ENCODE data around the gene FBXO21.
"Not testable (repeated sequence)": the region's sequence is repeated elsewhere in the genome, so short reads cannot be mapped to it uniquely, and the experiment has no call there.

The FBXO21 gene

DNA sequence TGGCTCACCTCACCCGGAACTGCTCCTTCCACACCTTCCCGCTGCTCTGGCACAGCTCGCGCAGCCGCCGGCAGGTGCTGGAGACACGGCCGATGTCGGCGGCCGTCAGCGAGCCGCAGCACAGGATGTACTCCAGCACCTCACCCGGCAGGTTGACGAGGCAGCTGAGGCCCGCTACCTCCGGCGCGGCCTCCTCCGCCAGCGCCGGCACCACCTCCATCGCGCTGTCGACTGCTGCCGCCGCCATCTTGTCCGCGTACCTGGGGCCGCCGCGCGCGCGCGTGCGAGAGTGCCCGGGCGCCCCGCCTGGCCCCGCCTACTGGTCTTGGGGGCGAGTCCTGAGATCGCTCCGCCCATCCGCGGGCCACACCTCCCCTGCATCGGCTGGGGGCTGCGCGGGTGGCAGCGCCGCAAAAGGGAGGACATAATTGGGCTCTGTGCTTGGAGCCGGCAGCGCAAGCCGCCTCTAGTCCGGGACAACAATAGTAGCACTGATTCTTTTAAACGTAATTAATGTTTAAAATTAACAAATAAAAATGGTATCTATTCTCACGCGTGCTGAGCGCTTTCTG lies at the start of gene FBXO21:
FBXO21 (minus strand) TSS at position 261 of the 572 bp plus-strand sequence; CDS start at position 247, 14 bp downstream.
- DNase-seq: peak; percentile 93

- DNase-seq: peak; percentile 78
Measured at GRCh38 chr12:117236456-117237001, 46.3 kb upstream of the FBXO21 start.

- DNase-seq: no peak
Measured at GRCh38 chr12:117235261-117235660, 45.0 kb upstream of the FBXO21 start.

DNA sequence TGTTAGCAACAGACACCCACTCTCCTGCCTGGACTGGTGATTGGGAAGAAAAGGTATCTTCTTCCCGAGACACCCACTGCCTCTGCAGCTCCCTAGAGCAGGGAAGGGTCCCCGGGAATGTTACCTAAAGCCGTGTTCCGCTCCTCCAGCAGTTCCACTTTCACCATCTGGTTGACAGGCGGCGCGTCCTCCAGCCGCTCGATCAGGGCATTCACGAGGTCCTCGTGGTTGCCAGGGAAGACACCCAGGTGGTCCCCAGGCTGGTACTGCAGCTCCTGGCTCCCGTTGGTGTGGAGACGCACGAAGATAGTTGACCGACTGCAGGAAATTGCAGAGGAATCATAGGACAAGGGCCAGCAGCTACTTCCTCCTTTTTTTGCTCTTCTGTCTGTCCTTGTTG lies 44.2 kb upstream of the FBXO21 start:
- DNase-seq: no peak

DNA sequence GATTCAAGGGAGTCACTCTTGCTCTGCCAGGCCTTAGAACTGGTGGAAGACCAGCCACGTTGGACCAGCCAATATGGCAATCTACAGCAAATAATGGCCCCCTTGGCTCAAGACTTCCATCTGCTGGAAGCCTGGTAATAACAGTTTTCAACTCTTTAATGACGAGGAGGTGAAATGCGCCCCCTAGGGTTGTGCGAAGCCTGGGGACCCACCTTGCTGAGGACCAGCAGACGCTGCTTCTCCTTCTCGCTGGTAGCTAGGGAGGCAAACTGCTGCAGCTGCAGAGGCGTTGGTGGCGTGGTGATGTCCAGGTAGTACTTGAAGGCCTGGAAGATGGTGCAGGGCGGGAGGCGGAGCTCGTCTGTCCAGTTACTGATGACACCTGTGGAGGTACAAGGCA lies 41.5 kb upstream of the FBXO21 start:
- no peak for DNase-seq

DNA sequence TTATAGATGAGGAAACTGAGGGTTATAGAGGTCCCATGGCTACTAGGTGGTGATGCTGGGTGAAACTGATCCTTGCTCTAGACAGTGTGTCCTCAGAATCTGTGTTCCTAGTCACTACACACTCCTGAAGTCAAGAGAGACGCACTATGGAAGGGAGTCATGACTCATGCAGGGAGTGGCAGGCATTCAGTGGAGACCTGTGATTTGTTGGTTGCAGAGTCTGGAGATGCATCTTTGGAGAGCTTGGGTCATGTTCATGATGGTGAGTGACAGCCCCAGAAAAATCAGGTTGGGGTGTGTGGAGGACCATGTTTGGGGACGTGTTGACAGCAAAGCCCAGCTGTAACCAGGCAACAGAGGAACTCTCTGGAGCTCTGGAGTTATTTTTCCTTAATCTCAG lies 38.0 kb upstream of the FBXO21 start:
- DNase-seq: no peak

DNA sequence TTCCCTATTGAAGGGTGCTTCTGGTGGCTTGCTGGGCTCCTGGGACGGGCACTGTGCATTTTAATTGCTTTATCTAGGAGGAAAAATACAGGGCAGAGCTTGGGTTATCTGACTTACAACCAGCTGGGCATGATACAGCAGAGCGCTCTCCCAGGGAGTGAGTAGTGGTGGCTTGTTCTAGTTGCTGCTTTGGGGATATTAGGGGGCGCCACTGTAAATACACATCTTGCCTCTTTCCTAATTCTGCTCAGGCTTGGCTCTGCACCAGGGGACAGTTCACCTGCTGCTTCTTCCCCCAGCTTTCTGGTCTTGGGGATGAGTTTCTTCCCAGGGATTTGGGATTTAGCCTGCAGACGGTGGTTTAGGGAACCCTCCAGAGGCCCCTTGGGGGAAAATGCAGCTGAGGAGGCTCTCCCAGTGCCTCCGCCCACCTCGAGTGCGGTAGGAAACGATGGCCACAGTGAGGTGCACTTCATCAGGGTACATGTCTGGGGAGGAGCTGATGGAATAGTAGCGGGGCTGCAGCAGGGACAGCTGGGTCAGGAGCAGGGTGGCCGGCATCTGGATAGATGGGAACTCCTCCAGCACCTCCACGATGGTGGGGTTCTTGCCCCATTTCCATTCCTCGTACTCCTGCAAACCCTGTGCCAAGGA lies 36.9 kb upstream of the FBXO21 start:
- no peak for DNase-seq

DNA sequence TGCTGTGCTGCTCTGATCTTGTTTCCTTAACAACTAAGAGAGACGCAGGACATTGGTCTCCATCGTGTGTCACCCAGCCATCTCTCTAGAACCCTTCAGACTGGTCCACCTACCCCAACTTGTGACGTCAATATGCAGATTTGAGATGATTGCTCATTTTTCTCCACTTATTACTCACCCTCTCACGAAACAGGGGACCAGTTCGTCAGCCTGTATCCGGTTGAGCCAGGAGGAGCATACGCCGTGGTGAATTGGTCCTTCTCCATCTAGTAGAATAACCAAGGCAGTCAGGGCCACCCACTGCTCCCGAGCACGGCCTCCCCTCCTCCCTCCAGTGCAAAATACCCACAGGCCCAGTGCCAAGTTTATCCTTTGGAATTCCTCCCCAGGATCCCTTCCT lies 36.2 kb upstream of the FBXO21 start:
- DNase-seq: no peak

GRCh38 chr12:117225179-117225578 lies 34.9 kb upstream of the FBXO21 start:
- DNase-seq: no peak

DNA sequence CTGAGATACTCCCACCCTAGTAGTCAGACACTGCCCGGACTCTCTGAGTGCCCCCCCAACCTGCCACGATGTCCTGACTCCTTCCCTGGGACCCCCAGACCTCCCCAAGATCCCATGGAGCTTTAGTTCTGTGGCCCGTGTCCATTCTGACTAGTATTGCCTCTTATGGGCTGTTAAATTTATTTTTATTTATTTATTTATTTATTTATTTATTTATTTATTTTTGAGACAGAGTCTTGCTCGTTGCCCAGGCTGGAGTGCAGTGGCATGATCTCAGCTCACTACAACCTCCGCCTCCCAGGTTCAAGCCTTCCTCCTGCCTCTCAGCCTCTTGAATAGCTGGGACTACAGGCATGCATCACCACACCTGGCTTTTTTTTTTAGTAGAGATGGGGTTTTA lies 30.7 kb upstream of the FBXO21 start:
- DNase-seq: not testable (repeated sequence)

DNA sequence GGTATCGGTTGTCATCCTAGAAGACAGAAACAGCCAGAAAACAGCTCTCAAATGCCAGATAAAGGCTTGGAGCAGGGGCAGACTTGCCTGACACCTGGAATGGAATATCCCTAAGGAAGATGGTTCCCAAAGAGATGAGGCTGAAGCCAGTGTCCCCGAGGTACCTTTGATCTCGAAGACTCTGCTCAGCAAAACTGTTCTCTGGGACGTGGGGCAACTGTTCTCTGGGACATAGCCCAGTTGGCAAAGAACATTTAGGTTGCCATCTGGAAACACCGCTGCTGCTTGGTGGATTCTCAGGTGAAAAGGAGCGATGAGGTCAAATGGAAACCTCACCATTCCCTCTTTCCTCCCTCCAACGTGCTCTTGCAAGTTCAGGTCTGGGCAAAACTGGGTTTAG lies 27.9 kb upstream of the FBXO21 start:
- DNase-seq: no peak

DNA sequence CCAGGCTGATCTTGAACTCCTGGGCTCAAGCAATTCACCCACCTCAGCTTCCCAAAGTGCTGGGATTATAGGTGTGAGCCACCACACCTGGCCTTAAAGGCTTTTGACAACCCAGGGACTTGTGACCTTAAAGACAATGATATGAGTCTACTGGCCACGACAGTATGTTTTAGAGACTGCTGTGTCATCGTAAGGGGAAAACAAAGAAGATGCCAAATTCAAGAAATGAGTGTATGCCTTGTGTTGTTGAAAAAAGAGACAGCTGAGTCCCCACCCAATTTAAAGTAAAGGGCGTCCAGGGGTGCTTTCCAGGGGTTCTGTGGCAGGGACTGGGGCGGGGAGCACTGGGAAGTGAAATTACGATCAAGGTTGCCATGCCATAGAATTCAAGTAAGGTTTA lies 26.4 kb upstream of the FBXO21 start:
- no peak for DNase-seq

DNA sequence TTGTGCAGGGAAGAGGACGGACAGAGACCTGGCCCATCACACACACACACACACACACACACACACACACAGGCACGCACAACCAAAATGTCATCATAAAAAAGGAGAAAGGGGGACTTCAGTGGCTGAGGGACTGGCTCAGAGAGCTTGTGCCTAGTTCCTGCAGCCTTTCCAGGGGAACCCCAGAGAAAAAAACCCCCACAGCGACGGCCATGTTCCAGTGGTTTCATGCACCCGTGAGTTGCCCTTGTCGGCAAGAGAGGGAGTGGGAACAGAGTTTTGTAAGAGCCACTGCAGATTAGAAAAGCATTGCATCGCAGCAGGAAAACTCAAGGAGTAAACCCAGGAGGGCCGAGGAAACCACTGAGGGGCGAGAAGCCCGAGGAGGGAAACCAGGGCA lies 24.5 kb upstream of the FBXO21 start:
- no peak for DNase-seq

- no peak for DNase-seq
Measured at GRCh38 chr12:117213295-117213808, 23.1 kb upstream of the FBXO21 start.

- peak; percentile 80 for DNase-seq
Measured at GRCh38 chr12:117212563-117213190, 22.4 kb upstream of the FBXO21 start.

- DNase-seq: no peak
Measured at GRCh38 chr12:117210266-117210918, 20.1 kb upstream of the FBXO21 start.

DNA sequence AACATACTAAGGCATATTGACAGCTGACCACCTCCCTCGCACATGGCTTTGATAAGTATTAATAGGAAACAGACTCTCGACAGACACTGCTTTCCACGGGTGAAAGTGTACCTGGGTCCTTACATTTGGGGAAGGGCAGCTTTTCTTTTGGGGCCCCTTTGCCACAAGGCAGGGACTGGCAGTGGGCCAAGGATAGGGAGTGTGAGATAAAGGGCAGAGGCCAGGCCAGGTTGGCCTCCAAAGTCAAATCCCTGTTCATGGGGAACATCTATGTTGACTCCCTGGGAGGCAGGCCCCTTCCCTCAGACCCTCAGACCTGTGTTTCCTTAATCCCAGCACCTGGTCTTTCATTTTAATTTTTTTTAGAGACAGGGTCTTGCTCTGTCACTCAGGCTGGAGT lies 19.4 kb upstream of the FBXO21 start:
- DNase-seq: no peak

DNA sequence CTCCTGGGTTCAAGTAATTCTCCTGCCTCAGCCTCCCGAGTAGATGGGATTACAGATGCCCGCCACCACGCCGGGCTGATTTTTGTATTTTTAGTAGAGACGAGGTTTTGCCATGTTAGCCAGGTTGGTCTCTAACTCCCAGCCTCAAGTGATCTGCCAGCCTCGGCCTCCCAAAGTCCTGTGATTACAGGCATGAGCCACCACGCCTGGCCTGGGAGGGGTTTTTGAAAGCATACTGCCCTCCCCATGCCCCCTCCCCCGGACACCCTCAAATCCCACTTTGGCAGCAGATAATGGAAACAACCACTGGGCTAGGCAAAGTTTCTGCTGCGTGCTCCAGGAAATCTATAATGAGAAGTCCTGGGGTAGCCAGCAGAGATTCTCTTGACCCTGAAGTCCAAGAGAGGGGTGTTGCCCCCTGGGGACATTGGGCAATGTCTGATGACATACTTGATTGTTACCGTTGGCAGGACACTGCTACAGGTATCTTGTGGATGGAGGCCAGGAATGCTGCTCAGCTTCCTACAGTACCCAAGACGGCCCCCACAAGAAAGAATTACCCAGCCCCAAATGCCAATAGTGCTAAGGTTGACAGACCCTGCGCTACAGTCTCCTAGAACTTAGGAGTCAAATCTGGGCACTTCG lies 18.7 kb upstream of the FBXO21 start:
- DNase-seq: no peak

DNA sequence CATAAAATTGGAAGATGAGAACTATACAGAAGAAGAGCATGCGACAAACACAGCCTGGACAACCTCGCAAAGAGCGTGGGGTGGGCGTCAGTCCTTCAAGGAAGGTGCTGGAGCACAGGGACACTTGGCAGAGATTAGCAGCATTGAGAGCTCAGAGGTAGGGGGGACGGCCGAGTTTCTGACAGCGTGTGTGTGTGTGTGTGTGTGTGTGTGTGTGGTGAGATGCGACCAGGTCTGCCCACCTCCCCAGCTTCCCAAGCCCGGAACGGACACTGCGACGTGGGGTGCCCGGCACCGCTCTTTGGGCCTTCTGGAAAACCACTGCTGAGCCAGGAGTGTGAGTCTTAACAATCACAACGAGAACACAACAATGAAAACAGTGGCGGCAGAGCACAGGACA lies 17.9 kb upstream of the FBXO21 start:
- no peak for DNase-seq

GRCh38 chr12:117207675-117208074 lies 17.4 kb upstream of the FBXO21 start:
- DNase-seq: peak; percentile 18

- no peak for DNase-seq
Measured at GRCh38 chr12:117202556-117202955, 12.3 kb upstream of the FBXO21 start.

DNA sequence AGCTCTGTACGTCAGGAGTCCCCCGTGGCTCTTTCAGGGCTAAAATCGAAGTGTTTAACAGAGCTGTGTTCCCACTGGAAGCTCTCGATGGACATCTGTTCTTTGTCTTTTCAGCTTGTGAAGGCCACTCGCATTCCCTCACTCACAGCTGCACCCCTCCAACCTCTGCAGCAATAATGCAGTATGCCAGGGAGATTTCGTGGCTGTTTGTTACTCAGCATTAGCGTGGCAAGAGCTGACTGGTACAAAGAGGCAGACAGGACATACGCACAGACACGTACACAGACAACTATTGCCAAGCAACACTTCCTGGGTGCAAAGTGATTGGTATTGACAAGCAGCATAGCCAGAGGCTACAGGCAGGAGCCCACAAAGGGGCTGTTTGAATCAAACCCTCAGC lies 11.8 kb upstream of the FBXO21 start:
- DNase-seq: no peak

All from femur (tissue), 1 donor.